Midbrain (tissue), 1 donor: Measurements from ENCODE around the gene CPLANE1.
"Not testable (repeated sequence)": the region's sequence is repeated elsewhere in the genome, so short reads cannot be mapped to it uniquely, and the experiment has no call there.

Source experiments
- DNase-seq: peaks from one replicate; lab custom pipeline; 2025; lab: John Stamatoyannopoulos, UW

Gene CPLANE1

GRCh38 chr5:37248970-37249814 is at the start of gene CPLANE1:
Gene CPLANE1, minus strand, starts transcription at chr5:37249376. Its CDS starts 1,678 bp downstream, at chr5:37247698.
- DNase-seq, result peak; percentile 82

- DNase-seq, result not testable (repeated sequence)
These were observed 47.1 kb upstream of the CPLANE1 start for GRCh38 chr5:37296313-37296712.

GRCh38 chr5:37283214-37283820 is 34.1 kb upstream of the CPLANE1 start:
- no peak for DNase-seq

- DNase-seq, result no peak
These were observed 26.3 kb upstream of the CPLANE1 start for GRCh38 chr5:37275511-37275910.

- no peak for DNase-seq
These were observed 23.3 kb upstream of the CPLANE1 start for GRCh38 chr5:37272511-37272910.

GRCh38 chr5:37268100-37268499 is 18.9 kb upstream of the CPLANE1 start:
- DNase-seq, result not testable (repeated sequence)

- no peak for DNase-seq
These were observed 6.7 kb upstream of the CPLANE1 start for GRCh38 chr5:37255774-37256358.

- DNase-seq, result no peak
These were observed 5.4 kb upstream of the CPLANE1 start for GRCh38 chr5:37254581-37254980.

- no peak for DNase-seq
These were observed 2.5 kb upstream of the CPLANE1 start for GRCh38 chr5:37251665-37252064.

- no peak for DNase-seq
These were observed 614 bp upstream of the CPLANE1 start for GRCh38 chr5:37249815-37250164.

- DNase-seq, result no peak
These were observed 681 bp downstream of the CPLANE1 start for GRCh38 chr5:37248421-37248969.

- DNase-seq, result no peak
These were observed 1.7 kb downstream of the CPLANE1 start for GRCh38 chr5:37247496-37247895.

GRCh38 chr5:37247036-37247435 is 2.1 kb downstream of the CPLANE1 start:
- DNase-seq, result no peak

GRCh38 chr5:37234288-37234687 is 14.9 kb downstream of the CPLANE1 start:
- DNase-seq, result no peak

GRCh38 chr5:37226377-37226776 is 22.8 kb downstream of the CPLANE1 start:
- no peak for DNase-seq

- DNase-seq, result no peak
These were observed 27.0 kb downstream of the CPLANE1 start for GRCh38 chr5:37222181-37222580.

GRCh38 chr5:37220426-37220825 is 28.8 kb downstream of the CPLANE1 start:
- DNase-seq, result not testable (repeated sequence)

GRCh38 chr5:37219384-37219783 is 29.8 kb downstream of the CPLANE1 start:
- not testable (repeated sequence) for DNase-seq

- no peak for DNase-seq
These were observed 31.2 kb downstream of the CPLANE1 start for GRCh38 chr5:37217976-37218375.

- no peak for DNase-seq
These were observed 34.6 kb downstream of the CPLANE1 start for GRCh38 chr5:37214550-37214949.

- DNase-seq, result no peak
These were observed 37.1 kb downstream of the CPLANE1 start for GRCh38 chr5:37212096-37212495.

- DNase-seq, result no peak
These were observed 37.5 kb downstream of the CPLANE1 start for GRCh38 chr5:37211661-37212060.
